OCI-LY1 (cell line): ENCODE data around the gene PRXL2B.
"Not testable (repeated sequence)": the region's sequence is repeated elsewhere in the genome, so short reads cannot be mapped to it uniquely, and the experiment has no call there.

Experiments
- H2AFZ ChIP-seq: fragments of 200-600 bp; sonication (generic), shearing (Covaris generic); 2 replicates; pipeline ENCODE4 v1.6.0; 2014; ENCODE audit warnings: antibody characterized with exemption, mild to moderate bottlenecking, low read length
- H3F3A ChIP-seq: fragments of 200-600 bp; sonication (generic), shearing (Covaris generic); 2 replicates; pipeline ENCODE4 v1.6.0; 2014; ENCODE audit warnings: mild to moderate bottlenecking, antibody characterized with exemption, low read length, moderate library complexity; ENCODE audit not compliant: insufficient read depth
- H3K27ac ChIP-seq: fragments of 200-600 bp; sonication (generic); 2 replicates; pipeline ENCODE4 v1.5.1; 2014; ENCODE audit warnings: low read length, mixed run types, mild to moderate bottlenecking, low read depth; ENCODE audit not compliant: poor library complexity, severe bottlenecking
- H3K27me3 ChIP-seq: fragments of 200-600 bp; sonication (generic); 2 replicates; pipeline ENCODE4 v1.6.0; 2014; ENCODE audit warnings: antibody characterized with exemption, mild to moderate bottlenecking, low read length, moderate library complexity; ENCODE audit not compliant: insufficient read depth
- H3K36me3 ChIP-seq: fragments of 200-600 bp; sonication (generic); 2 replicates; pipeline ENCODE4 v1.6.1; 2014; ENCODE audit warnings: mild to moderate bottlenecking, antibody characterized with exemption, low read length, moderate library complexity, mixed read lengths; ENCODE audit not compliant: insufficient read depth
- H3K4me1 ChIP-seq: fragments of 200-600 bp; sonication (generic); 2 replicates; pipeline ENCODE4 v1.5.1; 2014; ENCODE audit warnings: mild to moderate bottlenecking, low read length, moderate library complexity; ENCODE audit not compliant: insufficient read depth, severe bottlenecking
- H3K4me2 ChIP-seq: fragments of 200-600 bp; sonication (generic), shearing (Covaris generic); 2 replicates; pipeline ENCODE4 v1.6.1; 2014; ENCODE audit warnings: low read length
- H3K4me3 ChIP-seq: fragments of 200-600 bp; sonication (generic); 2 replicates; pipeline ENCODE4 v1.5.1; 2014; ENCODE audit warnings: low read length, low read depth, mild to moderate bottlenecking, mixed read lengths; ENCODE audit not compliant: poor library complexity, severe bottlenecking
- H3K79me2 ChIP-seq: fragments of 200-600 bp; shearing (Covaris generic); 2 replicates; pipeline ENCODE4 v1.6.1; 2016; ENCODE audit warnings: mixed run types, low read length, mixed read lengths; ENCODE audit not compliant: insufficient read depth
- H3K9ac ChIP-seq: fragments of 200-600 bp; sonication (generic), shearing (Covaris generic); 2 replicates; pipeline ENCODE4 v1.6.1; 2014; ENCODE audit warnings: mild to moderate bottlenecking, low read length, mixed read lengths
- H3K9me2 ChIP-seq: fragments of 200-600 bp; sonication (generic), shearing (Covaris generic); 2 replicates; pipeline ENCODE4 v1.6.1; 2014; ENCODE audit warnings: low read depth, mild to moderate bottlenecking, low read length, mixed read lengths
- H3K9me3 ChIP-seq: fragments of 200-600 bp; shearing (Covaris generic); 2 replicates; pipeline ENCODE4 v1.6.1; 2014; ENCODE audit warnings: low read length, mixed read lengths
- H4K20me1 ChIP-seq: fragments of 200-600 bp; sonication (generic), shearing (Covaris generic); 2 replicates; pipeline ENCODE4 v1.6.0; 2016; ENCODE audit warnings: mild to moderate bottlenecking, low read length; ENCODE audit not compliant: insufficient read depth
- CTCF ChIP-seq: fragments of 200-600 bp; sonication (generic), shearing (Covaris generic); IDR thresholded peaks from 2 replicates; pipeline ENCODE4 v1.5.1; 2017; ENCODE audit warnings: mild to moderate bottlenecking, antibody characterized with exemption, low read length, moderate library complexity, mixed read lengths
- EZH2 ChIP-seq: fragments of 200-600 bp; sonication (generic), shearing (Covaris generic); IDR thresholded peaks from 2 replicates; pipeline ENCODE4 v1.8.0; 2017; ENCODE audit warnings: borderline replicate concordance, mixed run types, mild to moderate bottlenecking, antibody characterized with exemption, low read length, moderate library complexity, mixed read lengths

The PRXL2B gene

GRCh38 chr1:2573250-2573920, 13.2 kb upstream of the PRXL2B start:
- Histone ChIP-seq H3K4me2 (no peak overlapping the region), H2AFZ (no peak overlapping the region), H3K9me3 (no peaks in the 10 kb centered on the region), H3K4me3 (no peak overlapping the region), H3F3A (no peaks in the 10 kb centered on the region), H3K4me1 (peaks cover 26% of the 10 kb centered on the region), H3K9ac (no peak overlapping the region), H4K20me1 (no peaks in the 10 kb centered on the region), H3K79me2 (no peaks in the 10 kb centered on the region), H3K27me3 (peaks cover 5% of the 10 kb centered on the region; the same call in 1 of the 2 replicates), H3K9me2 (no peaks in the 10 kb centered on the region), H3K36me3 (no peaks in the 10 kb centered on the region), H3K27ac (no peak overlapping the region)
- no peak for TF ChIP-seq CTCF
- TF ChIP-seq EZH2 = no peak

GRCh38 chr1:2574350-2574749, 12.2 kb upstream of the PRXL2B start:
- H3K9me3 ChIP-seq = no peaks in the 10 kb centered on the region
- no peaks in the 10 kb centered on the region for H4K20me1 ChIP-seq
- H3K4me2 ChIP-seq = no peak overlapping the region
- no peaks in the 10 kb centered on the region for H3K9me2 ChIP-seq
- no peak overlapping the region for H2AFZ ChIP-seq
- no peaks in the 10 kb centered on the region for H3K36me3 ChIP-seq
- TF ChIP-seq CTCF (no peak), EZH2 (no peak)
- no peaks in the 10 kb centered on the region for H3F3A ChIP-seq
- peaks cover 5% of the 10 kb centered on the region; the same call in 1 of the 2 replicates for H3K27me3 ChIP-seq
- H3K4me3 ChIP-seq = no peak overlapping the region
- no peak overlapping the region for H3K9ac ChIP-seq
- H3K27ac ChIP-seq = no peak overlapping the region
- H3K79me2 ChIP-seq = no peaks in the 10 kb centered on the region
- H3K4me1 ChIP-seq = peaks cover 28% of the 10 kb centered on the region

- Histone ChIP-seq H3F3A (no peaks in the 10 kb centered on the region), H3K36me3 (no peaks in the 10 kb centered on the region), H2AFZ (no peak overlapping the region), H3K9me3 (no peaks in the 10 kb centered on the region), H3K79me2 (no peaks in the 10 kb centered on the region), H3K27ac (no peak overlapping the region), H4K20me1 (no peaks in the 10 kb centered on the region), H3K4me3 (no peak overlapping the region), H3K9ac (no peak overlapping the region; the same call in 1 of the 2 replicates), H3K9me2 (no peaks in the 10 kb centered on the region), H3K4me2 (peak overlapping the region; percentile 29; the same call in 1 of the 2 replicates), H3K27me3 (peaks cover 5% of the 10 kb centered on the region; the same call in 1 of the 2 replicates), H3K4me1 (peaks cover 28% of the 10 kb centered on the region)
- TF ChIP-seq CTCF = no peak
- no peak for TF ChIP-seq EZH2
Observed at GRCh38 chr1:2575801-2576663, 10.5 kb upstream of the PRXL2B start.

- H3K4me2 ChIP-seq = peak overlapping the region; percentile 44; the same call in 1 of the 2 replicates
- H3K9ac ChIP-seq = peak overlapping the region; percentile 26; the same call in 1 of the 2 replicates
Observed at GRCh38 chr1:2577565-2578075, 9.0 kb upstream of the PRXL2B start.

More at GRCh38 chr1:2577565-2578075, 9.0 kb upstream of the PRXL2B start:
- H3K4me3 ChIP-seq = peak overlapping the region; percentile 21
- not testable (repeated sequence) for H3K36me3 ChIP-seq, H3K27me3 ChIP-seq, H3K9me2 ChIP-seq, H4K20me1 ChIP-seq, H2AFZ ChIP-seq, H3K79me2 ChIP-seq, H3F3A ChIP-seq, H3K9me3 ChIP-seq
- peaks cover 28% of the 10 kb centered on the region for H3K4me1 ChIP-seq
- peak overlapping the region; percentile 12 for H3K27ac ChIP-seq
